Upper lobe of left lung (tissue), 4 donors: ENCODE results near the gene ADAM12.

ENCODE experiments used
- EP300 ChIP-seq, 4 donors: sonication (generic); formaldehyde crosslinking; IDR thresholded peaks; one replicate each; pipeline ENCODE4 v1.5.1; 2017; ENCODE audit warnings: antibody characterized with exemption in 4 of 4, control low read depth in 2 of 4
- POLR2A ChIP-seq, 4 donors: fragments of 450-650 bp; IDR thresholded peaks; one replicate each; pipeline ENCODE4 v1.5.1; 2016 to 2017; ENCODE audit warnings: antibody characterized with exemption in 4 of 4, mild to moderate bottlenecking in 2 of 4
- POLR2AphosphoS5 ChIP-seq, 2 donors: sonication (generic); formaldehyde crosslinking; IDR thresholded peaks; one replicate each; pipeline ENCODE4 v1.5.1; 2017; ENCODE audit warnings: antibody characterized with exemption in 2 of 2
- TF ChIP-seq, protein P1 (sequence below), 6 experiments: fragments of 450-650 bp in 4 of 6; fragments of 200-600 bp in 2 of 6; sonication (generic) in 2 of 6; IDR thresholded peaks; one replicate each; pipeline ENCODE4 v1.5.1; 2016 to 2019; ENCODE audit warnings: antibody characterized with exemption in 6 of 6

DNA sequence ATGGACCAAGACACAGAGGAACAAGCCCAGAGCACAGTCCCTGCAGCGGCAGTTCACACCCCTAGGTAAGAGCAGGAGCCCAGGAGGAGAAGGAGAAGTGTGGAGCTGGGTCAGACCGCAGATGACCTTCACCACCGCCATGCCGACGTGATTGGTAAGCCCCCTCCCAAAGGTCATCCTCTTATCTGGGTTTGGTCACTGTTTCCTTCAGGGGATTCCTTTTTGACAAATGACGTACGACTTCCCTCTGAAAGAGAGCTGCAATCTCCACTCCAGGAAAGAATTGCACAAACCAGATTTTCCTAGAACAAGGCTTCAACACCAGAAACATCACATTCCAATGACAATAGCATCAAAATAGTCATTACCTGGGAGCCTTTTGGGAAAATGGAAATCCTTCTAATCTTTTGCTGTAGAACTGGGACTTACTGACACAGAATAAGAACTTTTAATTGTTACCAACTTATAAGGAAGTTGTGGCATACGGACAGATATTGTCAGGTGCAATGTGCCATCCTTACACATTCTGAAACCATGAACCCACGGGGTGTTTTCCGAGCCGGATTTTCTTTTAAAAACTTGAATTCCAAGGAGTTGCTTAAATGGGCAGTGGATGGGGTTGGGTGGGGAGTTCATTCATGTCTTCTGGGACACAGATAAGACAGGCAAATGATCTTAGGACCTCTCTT is 20.8 kb upstream of the ADAM12 start:
- TF ChIP-seq, protein P1, sequence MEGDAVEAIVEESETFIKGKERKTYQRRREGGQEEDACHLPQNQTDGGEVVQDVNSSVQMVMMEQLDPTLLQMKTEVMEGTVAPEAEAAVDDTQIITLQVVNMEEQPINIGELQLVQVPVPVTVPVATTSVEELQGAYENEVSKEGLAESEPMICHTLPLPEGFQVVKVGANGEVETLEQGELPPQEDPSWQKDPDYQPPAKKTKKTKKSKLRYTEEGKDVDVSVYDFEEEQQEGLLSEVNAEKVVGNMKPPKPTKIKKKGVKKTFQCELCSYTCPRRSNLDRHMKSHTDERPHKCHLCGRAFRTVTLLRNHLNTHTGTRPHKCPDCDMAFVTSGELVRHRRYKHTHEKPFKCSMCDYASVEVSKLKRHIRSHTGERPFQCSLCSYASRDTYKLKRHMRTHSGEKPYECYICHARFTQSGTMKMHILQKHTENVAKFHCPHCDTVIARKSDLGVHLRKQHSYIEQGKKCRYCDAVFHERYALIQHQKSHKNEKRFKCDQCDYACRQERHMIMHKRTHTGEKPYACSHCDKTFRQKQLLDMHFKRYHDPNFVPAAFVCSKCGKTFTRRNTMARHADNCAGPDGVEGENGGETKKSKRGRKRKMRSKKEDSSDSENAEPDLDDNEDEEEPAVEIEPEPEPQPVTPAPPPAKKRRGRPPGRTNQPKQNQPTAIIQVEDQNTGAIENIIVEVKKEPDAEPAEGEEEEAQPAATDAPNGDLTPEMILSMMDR (IDR thresholded peaks at IDR 0.05), result no peak
- TF ChIP-seq EP300 (IDR thresholded peaks at IDR 0.05) (no peak), POLR2AphosphoS5 (IDR thresholded peaks at IDR 0.05) (no peak), POLR2A (IDR thresholded peaks at IDR 0.05) (no peak)
